ENCODE data around the gene CCL20.

CCL20 gene

DNA sequence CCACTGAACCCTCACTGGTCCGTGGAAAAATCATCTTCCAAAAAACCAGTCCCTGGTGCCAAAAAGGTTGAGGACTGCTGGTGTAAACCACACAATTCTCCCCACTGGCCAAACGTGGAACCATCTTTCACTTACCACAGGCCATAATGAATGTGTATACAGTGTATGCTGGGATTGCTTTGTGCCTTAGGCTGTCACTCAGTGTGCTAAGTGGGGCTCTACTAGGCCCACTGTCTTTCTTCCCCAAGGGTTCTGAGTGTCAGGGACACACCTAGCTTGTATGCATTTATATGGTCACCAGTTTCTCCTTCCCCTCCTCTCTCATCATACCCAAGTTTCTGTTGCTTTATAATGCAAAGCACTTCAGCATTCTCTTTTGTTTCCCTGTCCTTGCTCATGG, 40.7 kb upstream of the CCL20 start:
- H3K4me3 ChIP-seq (ENCODE audit: low read depth, low read length), result no peak overlapping the region
- DNase-seq, result no peak
- TF ChIP-seq, protein P1, sequence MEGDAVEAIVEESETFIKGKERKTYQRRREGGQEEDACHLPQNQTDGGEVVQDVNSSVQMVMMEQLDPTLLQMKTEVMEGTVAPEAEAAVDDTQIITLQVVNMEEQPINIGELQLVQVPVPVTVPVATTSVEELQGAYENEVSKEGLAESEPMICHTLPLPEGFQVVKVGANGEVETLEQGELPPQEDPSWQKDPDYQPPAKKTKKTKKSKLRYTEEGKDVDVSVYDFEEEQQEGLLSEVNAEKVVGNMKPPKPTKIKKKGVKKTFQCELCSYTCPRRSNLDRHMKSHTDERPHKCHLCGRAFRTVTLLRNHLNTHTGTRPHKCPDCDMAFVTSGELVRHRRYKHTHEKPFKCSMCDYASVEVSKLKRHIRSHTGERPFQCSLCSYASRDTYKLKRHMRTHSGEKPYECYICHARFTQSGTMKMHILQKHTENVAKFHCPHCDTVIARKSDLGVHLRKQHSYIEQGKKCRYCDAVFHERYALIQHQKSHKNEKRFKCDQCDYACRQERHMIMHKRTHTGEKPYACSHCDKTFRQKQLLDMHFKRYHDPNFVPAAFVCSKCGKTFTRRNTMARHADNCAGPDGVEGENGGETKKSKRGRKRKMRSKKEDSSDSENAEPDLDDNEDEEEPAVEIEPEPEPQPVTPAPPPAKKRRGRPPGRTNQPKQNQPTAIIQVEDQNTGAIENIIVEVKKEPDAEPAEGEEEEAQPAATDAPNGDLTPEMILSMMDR (IDR thresholded peaks at IDR 0.05; ENCODE audit: low read depth, low read length), result no peak
- H3K36me3 ChIP-seq, result no peaks in the 10 kb centered on the region
- no peak overlapping the region for H3K27ac ChIP-seq
- H3K9me3 ChIP-seq (ENCODE audit: severe bottlenecking), result no peaks in the 10 kb centered on the region
- H3K27me3 ChIP-seq (ENCODE audit: insufficient read depth, low read depth, severe bottlenecking), result no peaks in the 10 kb centered on the region

DNA sequence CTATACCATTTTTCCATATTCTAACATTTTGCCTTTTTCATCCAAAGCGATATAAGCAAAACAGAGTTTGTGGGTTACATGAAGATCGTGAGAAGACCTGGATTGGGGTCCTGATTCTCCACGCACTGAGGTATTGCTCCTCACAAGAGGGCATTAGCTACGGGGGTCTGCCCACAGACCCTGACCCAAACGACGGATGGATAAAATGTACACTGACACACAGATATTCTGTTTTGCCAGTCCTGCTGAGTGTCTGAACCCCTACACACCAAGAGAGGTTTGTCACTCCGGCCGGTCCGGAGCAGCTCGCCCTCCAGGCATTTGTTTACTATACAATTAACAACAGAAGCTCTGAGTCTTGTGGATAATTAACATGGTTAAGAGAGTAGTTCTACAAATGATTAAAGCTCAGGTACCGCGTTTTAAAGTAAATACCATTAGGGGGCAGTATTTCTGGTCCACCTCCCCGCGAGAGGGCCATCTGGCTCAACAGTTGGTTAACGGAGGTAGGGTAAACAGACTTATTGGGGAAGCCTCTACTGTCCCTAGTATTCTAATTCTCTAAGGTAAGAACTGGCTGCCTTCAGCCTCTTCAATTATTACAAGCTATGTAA, 39.5 kb upstream of the CCL20 start:
- peaks cover 2% of the 10 kb centered on the region for H3K27me3 ChIP-seq (ENCODE audit: insufficient read depth, low read depth, severe bottlenecking)
- no peaks in the 10 kb centered on the region for H3K36me3 ChIP-seq
- H3K4me3 ChIP-seq (ENCODE audit: low read depth, low read length), result no peak overlapping the region
- H3K9me3 ChIP-seq (ENCODE audit: severe bottlenecking), result no peaks in the 10 kb centered on the region
- TF ChIP-seq, protein P1 (IDR thresholded peaks at IDR 0.05; ENCODE audit: low read depth, low read length), result peak; percentile 26
- peak; percentile 16 for DNase-seq
- no peak overlapping the region for H3K27ac ChIP-seq

DNA sequence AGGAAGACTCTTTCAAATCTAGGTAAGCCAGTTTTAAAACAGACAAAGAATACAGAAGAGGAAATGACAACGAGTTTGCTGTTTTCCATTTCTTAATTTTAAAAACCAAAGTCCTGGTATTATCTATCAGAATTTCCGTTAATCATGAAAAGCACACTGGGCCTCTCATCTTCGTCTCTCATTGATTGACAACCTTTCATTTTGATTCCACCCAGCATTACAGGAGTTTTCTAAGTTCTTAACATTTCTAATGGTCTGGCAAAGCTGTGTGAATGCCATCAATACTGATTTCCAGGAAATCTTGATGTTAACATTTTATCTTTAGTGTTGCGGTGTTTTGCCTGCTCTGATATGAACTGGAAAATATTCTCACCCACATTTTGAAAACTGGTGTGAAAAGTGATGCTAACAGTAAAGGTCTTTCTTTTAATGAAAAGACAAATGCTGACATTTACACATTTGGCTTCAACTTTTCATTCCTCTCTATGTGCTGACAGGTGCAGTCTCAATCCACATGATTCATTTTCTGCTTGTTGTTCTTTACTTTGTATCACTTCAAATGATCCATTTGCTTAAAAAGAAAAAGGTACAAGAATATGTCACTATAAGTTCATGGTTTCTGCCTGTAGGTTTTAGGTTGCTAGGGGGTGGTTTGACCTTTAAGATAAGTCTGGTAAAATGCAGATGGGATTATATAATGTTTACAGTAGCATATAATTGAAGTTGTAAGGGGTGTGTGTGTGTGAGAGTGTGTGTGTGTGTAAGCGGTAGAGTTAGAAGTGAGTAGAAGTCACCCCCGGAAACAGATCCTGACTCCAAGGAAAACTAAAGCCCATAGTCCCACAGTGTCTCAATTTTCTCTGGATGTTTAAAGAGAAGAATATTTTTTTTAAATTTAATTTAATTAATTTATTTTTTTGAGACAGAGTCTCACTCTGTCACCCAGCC, 38.5 kb upstream of the CCL20 start:
- Histone ChIP-seq H3K36me3 (no peaks in the 10 kb centered on the region), H3K9me3 (ENCODE audit: severe bottlenecking) (no peaks in the 10 kb centered on the region), H3K4me3 (ENCODE audit: low read depth, low read length) (no peak overlapping the region), H3K27me3 (ENCODE audit: insufficient read depth, low read depth, severe bottlenecking) (peaks cover 3% of the 10 kb centered on the region), H3K27ac (no peak overlapping the region)
- TF ChIP-seq, protein P1 (IDR thresholded peaks at IDR 0.05; ENCODE audit: low read depth, low read length), result no peak
- no peak for DNase-seq

DNA sequence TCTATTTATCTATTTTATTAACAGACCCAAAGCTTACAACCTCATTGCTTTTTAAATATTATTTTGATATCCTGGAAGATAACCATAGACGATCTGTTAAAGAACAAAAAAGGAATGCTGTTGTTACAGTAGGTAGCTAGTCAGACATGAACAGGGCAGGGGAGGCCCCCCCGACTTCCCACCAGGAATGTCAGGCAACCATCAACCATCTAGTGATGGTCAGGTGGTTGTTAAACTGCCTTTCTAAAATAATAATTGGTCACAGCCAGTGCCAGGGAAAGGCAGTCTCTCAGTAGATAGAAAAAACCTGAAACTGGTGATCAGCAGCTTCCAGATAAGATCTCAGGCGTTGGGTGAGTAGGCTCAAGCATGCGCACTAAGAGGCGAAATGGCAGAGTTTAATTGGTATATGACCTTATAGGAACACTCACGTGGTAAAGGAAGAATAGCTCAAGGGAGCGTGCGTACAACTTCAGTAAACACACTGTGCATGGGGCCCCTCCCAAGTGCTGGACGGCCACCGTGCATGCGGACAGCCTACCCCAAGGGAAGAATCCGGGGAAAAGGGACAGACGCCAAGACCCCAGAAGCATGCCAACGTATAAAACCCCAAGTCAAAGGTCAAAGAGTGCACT, 32.5 kb upstream of the CCL20 start:
- H3K27me3 ChIP-seq (ENCODE audit: insufficient read depth, low read depth, severe bottlenecking), result peaks cover 16% of the 10 kb centered on the region
- H3K4me3 ChIP-seq (ENCODE audit: low read depth, low read length), result no peak overlapping the region
- H3K27ac ChIP-seq, result no peak overlapping the region
- no peaks in the 10 kb centered on the region for H3K36me3 ChIP-seq
- TF ChIP-seq, protein P1 (IDR thresholded peaks at IDR 0.05; ENCODE audit: low read depth, low read length), result no peak
- no peak for DNase-seq
- H3K9me3 ChIP-seq (ENCODE audit: severe bottlenecking), result peaks cover 3% of the 10 kb centered on the region

DNA sequence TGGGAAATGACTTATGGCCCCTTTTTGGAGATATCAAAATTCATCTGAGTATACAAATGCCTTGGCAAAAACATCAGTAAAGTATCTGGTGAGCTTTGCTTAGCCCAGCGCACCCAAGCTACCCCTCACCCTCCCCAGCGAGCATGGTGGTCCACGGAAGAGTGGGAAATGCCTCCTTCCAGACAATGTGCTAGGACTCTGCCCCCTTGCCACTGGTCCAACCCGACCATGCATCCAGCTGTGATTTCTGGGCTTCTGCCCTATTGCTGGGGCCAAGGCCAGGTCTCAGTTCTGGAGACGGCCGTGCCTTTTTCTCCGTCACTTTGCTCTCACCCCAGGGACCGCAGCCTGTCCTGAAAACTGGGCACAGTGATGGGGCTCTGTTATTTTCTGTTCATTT, 31.8 kb upstream of the CCL20 start:
- Histone ChIP-seq H3K27me3 (ENCODE audit: insufficient read depth, low read depth, severe bottlenecking) (peaks cover 24% of the 10 kb centered on the region), H3K4me3 (ENCODE audit: low read depth, low read length) (no peak overlapping the region), H3K36me3 (no peaks in the 10 kb centered on the region), H3K9me3 (ENCODE audit: severe bottlenecking) (peaks cover 3% of the 10 kb centered on the region), H3K27ac (no peak overlapping the region)
- no peak for DNase-seq
- TF ChIP-seq, protein P1 (IDR thresholded peaks at IDR 0.05; ENCODE audit: low read depth, low read length), result no peak
